Heart left ventricle (tissue), 13 donors: ENCODE measurements around the gene TMEM165.

ENCODE experiments used
- CTCF ChIP-seq, 12 donors: fragments of 200-600 bp; sonication (generic) in 4 of 12; IDR thresholded peaks; one replicate each; pipeline versions ENCODE4 v1.5.0 to v1.8.0; 2018 to 2022; ENCODE audit warnings: antibody characterized with exemption in 12 of 12, mild to moderate bottlenecking in 5 of 12
- POLR2A ChIP-seq, 2 donors: fragments of 450-650 bp; IDR thresholded peaks; one replicate each; pipeline ENCODE4 v1.6.1; 2017; ENCODE audit warnings: antibody characterized with exemption in 2 of 2, mild to moderate bottlenecking in 2 of 2, moderate library complexity in 2 of 2
- donor health status: ischemic (EF 13 %, LVEDD 7.1; RV severe dilation, severe dysfunction).
- donor health status: DM: no; HTN: yes; CAD: no.
- donor health status: DM: no; HTN: no; CAD: no.
- donor health status: ischemic (EF 25% LVEDD 6.9; RV normal size, moderate dysfunction).
- donor health status: ischemic (EF 25% LVEDD 5.7; RV mildly dilated, moderate dysfunction).
- donor health status: ischemic (EF 35%, LVEDD 5.7; RV mildly dilated, moderate dysfunction).
- donor health status: nonischemic (EF 11% LVEDD 7.7; RV severe dilation, severe dysfunction).
- donor health status: DM: yes; HTN: yes; CAD: no.
- donor health status: PGD.
- donor health status: ischemic (EF 29% LVEDD 5.4; RV normal size, mild dysfunction).
- donor health status: nonischemic (EF 23%, LVEDD 6.1; RV moderate dilation, normal function).

- TF ChIP-seq CTCF (IDR thresholded peaks at IDR 0.05) = no peak
- no peak for TF ChIP-seq POLR2A (IDR thresholded peaks at IDR 0.05)
Measured at GRCh38 chr4:55373461-55373860, 22.3 kb upstream of the TMEM165 start.
